ENCODE results near the gene VSIG10L2. TPM values are rescaled to one million over a fixed set of nuclear protein-coding genes. Genes with fewer than 3 reads are reported as not detected.

Gene VSIG10L2
- total RNA-seq, 1 donor from 2014 or later: not detected

DNA sequence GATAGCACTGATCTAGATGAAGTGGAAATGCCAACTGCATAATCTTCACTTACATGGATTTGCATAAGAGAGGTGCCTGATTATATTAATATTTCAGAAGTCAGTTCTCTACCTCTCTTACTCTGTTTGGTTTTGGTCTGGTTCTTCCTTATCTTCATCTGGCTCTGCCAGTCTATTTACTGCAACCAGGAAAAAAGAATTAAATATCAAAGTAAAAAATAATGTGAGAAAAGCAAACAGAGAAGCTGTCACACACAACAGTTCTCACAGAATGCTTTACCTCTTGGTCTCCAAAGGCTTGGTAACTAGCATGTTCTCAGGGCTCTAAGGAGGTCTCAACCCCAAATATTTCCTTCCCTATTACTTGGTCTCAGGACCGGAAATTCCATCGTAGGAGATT, 6.7 kb downstream of the VSIG10L2 start:
- Histone ChIP-seq H3K9me3 (no peaks in the 10 kb centered on the region), H3K27me3 (ENCODE audit: low read depth) (no peaks in the 10 kb centered on the region), H3K27ac (no peak overlapping the region), H3K36me3 (no peaks in the 10 kb centered on the region), H3K4me1 (no peaks in the 10 kb centered on the region), H3K4me3 (no peak overlapping the region)
- TF ChIP-seq, protein P1, sequence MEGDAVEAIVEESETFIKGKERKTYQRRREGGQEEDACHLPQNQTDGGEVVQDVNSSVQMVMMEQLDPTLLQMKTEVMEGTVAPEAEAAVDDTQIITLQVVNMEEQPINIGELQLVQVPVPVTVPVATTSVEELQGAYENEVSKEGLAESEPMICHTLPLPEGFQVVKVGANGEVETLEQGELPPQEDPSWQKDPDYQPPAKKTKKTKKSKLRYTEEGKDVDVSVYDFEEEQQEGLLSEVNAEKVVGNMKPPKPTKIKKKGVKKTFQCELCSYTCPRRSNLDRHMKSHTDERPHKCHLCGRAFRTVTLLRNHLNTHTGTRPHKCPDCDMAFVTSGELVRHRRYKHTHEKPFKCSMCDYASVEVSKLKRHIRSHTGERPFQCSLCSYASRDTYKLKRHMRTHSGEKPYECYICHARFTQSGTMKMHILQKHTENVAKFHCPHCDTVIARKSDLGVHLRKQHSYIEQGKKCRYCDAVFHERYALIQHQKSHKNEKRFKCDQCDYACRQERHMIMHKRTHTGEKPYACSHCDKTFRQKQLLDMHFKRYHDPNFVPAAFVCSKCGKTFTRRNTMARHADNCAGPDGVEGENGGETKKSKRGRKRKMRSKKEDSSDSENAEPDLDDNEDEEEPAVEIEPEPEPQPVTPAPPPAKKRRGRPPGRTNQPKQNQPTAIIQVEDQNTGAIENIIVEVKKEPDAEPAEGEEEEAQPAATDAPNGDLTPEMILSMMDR (IDR thresholded peaks at IDR 0.05): no peak
- DNase-seq (no peak), ATAC-seq (no peak)
- intact Hi-C loops (cut with DNase I): no loop called here

DNA sequence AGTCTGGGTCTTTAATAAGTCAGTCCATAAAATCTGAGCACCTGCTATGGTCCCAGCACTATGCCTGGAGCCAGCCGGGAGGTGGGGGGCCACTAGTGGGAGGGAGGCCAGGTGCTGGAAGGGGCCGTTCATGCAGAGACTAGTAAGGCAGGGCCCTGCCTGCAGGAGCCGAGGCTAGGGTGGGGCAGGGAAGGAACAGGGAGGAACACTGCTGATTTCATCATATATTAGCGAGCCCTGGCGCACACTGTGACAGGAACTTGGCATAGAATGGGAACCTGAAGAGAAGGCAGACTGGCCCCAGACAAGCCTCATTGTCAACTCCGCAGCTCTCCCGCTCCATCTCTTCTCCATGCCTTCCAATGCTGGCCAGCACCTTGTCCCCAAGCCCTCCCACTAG, 7.1 kb downstream of the VSIG10L2 start:
- no peak overlapping the region for H3K27ac ChIP-seq
- no peaks in the 10 kb centered on the region for H3K27me3 ChIP-seq (ENCODE audit: low read depth)
- no peaks in the 10 kb centered on the region for H3K9me3 ChIP-seq
- intact Hi-C loops (cut with DNase I): no loop called here
- ATAC-seq (peak; percentile 50 to 68), DNase-seq (peak; percentile 66)
- no peaks in the 10 kb centered on the region for H3K4me1 ChIP-seq
- no peak overlapping the region for H3K4me3 ChIP-seq
- no peaks in the 10 kb centered on the region for H3K36me3 ChIP-seq
- TF ChIP-seq, protein P1 (IDR thresholded peaks at IDR 0.05): no peak

DNA sequence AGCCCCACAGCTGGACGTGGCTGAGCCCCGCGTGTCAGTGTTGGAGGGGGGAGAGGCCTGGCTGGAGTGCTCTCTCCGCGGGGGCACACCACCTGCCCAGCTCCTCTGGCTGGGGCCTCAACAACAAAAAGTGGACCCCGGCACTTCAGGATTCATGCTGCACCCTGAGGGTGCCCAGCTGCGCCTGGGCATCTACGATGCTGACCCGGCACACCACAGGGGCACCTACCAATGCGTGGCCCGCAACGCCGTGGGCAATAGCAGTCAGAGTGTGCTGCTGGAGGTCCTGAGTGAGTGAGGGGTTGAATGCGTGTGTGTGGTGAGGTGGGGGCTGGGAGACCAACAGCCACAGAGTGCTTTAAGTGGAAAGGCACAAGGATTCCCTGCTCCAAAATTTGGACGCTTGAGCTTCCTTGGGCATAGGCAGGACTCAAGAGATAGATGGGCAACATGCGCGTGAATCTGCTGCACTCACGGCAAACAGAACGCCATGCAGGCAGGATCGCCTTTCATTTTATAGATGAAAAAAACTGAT, 7.6 kb downstream of the VSIG10L2 start:
- TF ChIP-seq, protein P1 (IDR thresholded peaks at IDR 0.05): no peak
- no peak overlapping the region for H3K27ac ChIP-seq
- intact Hi-C loops (cut with DNase I): no loop called here
- ATAC-seq (no peak), DNase-seq (no peak)
- H3K27me3 ChIP-seq (ENCODE audit: low read depth): no peaks in the 10 kb centered on the region
- H3K36me3 ChIP-seq: no peaks in the 10 kb centered on the region
- no peak overlapping the region for H3K4me3 ChIP-seq
- H3K4me1 ChIP-seq: no peaks in the 10 kb centered on the region
- H3K9me3 ChIP-seq: no peaks in the 10 kb centered on the region

DNA sequence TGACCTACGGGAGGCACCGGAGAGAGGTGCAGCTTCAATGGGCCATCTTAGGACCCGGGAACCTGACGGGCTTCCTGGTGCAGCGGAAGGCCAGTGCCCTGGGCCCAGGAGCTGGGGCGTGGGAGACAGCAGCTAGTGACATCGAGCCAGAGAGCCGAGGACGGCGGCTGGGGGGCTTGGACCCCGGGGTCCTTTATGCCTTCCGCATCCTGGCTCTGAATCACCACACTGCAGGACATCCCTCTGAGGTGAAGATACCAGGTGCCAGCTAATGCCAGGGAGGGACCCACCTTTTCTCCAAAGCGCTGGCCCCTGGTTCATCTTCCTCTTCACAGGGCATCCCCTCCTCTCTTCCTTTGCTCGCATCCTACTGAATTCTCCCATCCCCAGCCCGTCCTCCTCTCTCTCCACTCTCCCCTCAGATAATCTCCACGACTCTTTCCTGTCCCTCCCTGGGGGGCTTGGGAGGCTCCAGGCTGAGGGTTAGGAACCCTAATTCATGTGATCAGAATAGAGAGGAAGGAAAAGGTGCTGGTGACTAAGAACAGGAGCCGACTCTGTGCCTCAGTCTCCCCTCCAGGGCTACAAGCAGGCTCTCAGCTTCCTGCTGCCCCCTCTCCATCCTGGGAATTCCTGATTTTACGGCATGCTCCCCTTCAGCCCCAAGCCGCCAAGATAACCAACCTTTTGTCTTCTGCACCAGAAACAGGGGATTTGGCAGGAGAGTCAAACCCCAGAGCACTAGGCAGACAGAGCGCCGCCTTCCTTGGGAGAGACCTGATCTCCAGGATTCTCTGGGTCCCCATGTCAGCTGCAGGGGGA, 8.5 kb downstream of the VSIG10L2 start:
- no peak overlapping the region for H3K4me3 ChIP-seq
- H3K36me3 ChIP-seq: peaks cover under 1% of the 10 kb centered on the region
- H3K4me1 ChIP-seq: no peaks in the 10 kb centered on the region
- no peak overlapping the region for H3K27ac ChIP-seq
- intact Hi-C loops (cut with DNase I): no loop called here
- DNase-seq (no peak), ATAC-seq (no peak)
- no peaks in the 10 kb centered on the region for H3K9me3 ChIP-seq
- TF ChIP-seq, protein P1 (IDR thresholded peaks at IDR 0.05): no peak
- H3K27me3 ChIP-seq (ENCODE audit: low read depth): no peaks in the 10 kb centered on the region

DNA sequence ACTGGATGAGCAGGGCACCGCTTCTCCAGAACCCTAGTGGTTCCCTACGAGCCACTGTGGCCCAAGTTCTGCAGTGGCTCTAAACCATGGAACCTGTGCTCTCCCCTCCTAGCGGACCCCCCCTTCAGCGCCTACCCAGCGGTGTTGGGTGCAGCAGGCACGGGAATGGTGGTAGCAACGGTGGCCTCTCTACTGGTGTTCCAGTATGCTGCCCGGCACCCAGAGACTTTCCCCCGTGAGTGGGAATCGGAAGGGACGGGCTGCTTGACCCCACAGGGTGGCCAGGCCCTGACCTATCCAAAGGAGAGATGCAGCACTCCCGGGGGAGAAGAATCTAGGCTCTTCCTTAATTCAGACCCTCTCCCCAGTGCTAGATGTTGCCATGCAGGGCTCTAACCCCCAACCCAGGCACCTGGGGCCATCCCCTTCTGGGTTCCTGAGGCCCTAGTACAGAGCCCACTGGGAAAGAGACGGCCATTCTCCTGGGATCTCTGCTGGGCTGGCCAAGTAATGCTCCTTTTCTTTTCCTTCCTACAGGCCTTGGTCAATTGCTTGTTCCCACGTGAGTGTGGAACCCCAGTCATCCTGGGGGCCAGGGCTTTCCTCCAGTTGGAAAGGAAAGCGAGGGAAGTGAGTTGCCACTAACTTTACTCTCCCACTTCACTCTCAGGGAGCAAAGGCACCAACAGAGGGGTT, 9.2 kb downstream of the VSIG10L2 start:
- no peaks in the 10 kb centered on the region for H3K4me1 ChIP-seq
- DNase-seq: no peak
- H3K27me3 ChIP-seq (ENCODE audit: low read depth): no peaks in the 10 kb centered on the region
- no peak overlapping the region for H3K4me3 ChIP-seq
- peaks cover 8% of the 10 kb centered on the region for H3K36me3 ChIP-seq
- ATAC-seq: no peak
- TF ChIP-seq, protein P1 (IDR thresholded peaks at IDR 0.05): no peak
- no peak overlapping the region for H3K27ac ChIP-seq
- intact Hi-C loops (cut with DNase I): no loop called here
- H3K9me3 ChIP-seq: no peaks in the 10 kb centered on the region
